NCI-H2171 (cell line): ENCODE data around the gene SORT1.
A peak's percentile ranks its signal among the peaks of the same experiment; 100 is the strongest.
"Not testable (repeated sequence)": the region's sequence is repeated elsewhere in the genome, so short reads cannot be mapped to it uniquely, and the experiment has no call there.

Experiments used
- DNase-seq: peaks from one replicate; lab custom pipeline; 2025; lab: John Stamatoyannopoulos, UW

The SORT1 gene

GRCh38 chr1:109296782-109297181 lies 100.9 kb downstream of the SORT1 start:
- DNase-seq: peak; percentile 87

- peak; percentile 91 for DNase-seq
Measured at GRCh38 chr1:109295712-109296415, 101.9 kb downstream of the SORT1 start.

DNA sequence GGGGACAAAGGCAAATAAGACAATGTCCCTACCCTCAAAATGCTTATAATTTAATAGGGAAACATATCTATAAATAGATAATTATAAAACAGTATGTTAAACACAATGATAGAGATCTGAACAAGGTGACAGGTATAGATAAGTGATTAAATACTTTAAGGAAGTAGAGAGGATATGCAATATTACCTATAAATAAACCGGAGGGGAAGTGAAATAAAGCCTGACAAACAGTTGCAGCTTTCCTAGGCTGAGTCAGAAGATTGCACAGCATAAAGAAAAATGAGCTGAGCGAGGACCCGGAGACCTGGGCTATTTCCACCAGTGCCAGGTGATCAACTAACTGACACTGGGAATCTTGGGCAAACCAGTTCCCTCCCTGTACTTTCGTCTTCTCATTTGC lies 103.2 kb downstream of the SORT1 start:
- no peak for DNase-seq

GRCh38 chr1:109293026-109293425 lies 104.7 kb downstream of the SORT1 start:
- no peak for DNase-seq

- no peak for DNase-seq
Measured at GRCh38 chr1:109292364-109292763, 105.4 kb downstream of the SORT1 start.

DNA sequence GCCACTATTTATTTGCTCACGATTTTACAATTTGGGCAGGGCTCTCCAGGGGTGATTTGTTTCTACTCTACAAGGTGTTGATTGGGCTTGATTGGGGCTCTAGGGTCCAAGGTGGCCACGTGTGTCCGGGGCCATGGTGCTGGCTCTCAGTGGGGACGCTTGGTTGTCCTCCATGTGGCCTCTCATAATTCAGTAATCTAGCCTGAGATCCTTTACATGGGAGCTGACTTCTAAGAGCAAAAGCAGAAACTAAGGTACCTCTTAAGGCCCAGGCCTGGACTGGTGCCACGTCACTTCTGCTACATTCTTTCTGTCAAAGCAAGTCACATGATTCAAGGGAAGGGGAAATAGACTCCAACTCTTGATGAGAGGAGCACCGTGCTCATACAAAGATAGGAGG lies 106.7 kb downstream of the SORT1 start:
- no peak for DNase-seq

GRCh38 chr1:109290137-109290536 lies 107.6 kb downstream of the SORT1 start:
- no peak for DNase-seq

DNA sequence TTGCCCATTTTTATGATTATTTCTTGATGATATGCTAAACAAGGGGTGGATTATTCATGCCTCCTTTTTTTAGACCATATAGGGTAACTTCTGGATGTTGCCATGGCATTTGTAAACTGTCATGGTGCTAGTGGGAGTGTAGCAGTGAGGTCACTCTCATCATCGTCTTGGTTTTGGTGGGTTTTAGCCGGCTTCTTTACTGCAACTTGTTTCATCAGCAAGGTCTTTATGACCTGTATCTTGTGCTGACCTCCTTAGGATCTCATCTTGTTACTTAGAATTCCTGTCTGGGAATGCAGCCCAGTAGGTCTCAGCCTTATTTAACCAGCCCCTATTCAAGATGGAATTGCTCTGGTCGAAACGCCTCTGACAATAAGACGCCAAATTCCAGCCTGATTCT lies 111.0 kb downstream of the SORT1 start:
- DNase-seq: not testable (repeated sequence)

DNA sequence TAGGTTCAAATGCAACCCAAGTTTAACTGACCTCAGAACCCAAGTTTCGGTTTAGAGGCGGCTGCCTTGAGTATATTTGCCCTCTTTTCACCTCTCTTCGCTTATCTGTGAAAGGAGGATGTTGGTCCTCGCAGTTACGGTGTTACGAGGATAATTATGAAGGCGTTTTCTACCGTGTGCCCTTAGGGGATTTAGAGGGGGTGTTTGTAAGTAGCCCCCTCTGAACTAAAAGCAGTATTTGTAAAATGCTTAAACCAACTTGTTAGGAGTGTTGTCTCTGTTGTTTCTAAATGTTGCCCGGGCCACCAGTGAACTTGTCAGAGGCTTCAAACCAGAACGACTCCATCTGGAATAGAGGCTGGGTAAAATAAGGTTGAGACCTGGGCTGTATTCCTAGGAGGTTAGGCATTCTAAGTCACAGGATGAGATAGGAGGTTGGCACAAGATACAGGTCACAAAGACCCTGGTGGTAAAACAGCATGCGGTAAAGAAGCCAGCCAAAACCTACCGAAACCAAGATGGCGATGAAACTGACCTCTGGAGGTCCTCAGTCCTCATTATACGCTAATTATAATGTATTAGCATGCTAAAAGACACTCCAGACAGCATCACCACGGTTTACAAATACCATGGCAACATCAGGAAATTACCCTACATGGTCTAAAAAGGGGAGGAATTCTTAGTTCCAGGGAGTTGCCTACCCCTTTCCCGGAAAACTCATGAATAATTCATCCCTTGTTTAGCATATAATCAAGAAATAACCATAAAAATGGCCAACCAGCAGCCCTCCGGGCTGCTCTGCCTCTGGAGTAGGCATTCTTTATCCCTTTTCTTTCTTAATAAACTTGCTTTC lies 113.7 kb downstream of the SORT1 start:
- no peak for DNase-seq

DNA sequence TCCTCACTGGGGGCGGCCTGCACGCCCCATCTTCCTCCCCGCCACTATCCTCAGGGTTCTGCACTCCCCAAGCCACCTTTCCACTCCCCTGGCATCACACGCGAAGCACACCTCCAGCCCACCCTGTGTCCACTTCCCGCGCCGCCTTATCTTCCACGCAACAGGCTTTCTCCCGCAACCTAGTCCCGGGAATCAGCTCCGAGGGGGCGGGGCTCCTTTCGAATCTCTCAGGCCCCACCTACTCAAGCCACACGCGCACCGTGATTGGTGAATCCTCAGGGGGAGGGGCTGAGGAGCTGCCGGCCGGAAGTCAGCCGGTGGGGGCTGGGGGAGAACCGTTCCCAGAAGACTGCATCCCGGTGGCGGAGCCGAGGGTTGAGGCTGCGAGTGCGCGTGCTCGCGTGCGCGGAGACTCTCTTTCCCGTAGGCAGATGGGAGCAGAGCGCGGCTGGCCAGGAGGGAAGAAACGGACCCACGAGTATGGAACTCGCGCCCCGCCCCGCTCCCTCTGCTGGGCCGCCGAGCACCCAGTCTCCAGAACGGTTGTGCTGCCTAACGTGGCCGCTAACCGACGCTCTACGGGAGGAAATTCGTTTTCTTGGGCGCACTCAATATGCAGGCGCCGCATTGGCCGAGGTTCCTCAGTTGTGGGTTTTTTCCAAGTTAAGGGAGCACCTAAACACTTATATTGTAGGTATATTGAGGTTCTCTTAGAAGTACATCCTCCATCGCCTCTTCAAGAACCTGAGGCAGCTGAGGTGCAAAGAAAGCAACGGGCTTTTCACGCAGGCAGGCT lies 114.6 kb downstream of the SORT1 start, which contains the start of gene PSRC1:
TSS of gene PSRC1 (minus strand) at position 194 of the 796 bp plus-strand sequence.
- DNase-seq: peak; percentile 97

DNA sequence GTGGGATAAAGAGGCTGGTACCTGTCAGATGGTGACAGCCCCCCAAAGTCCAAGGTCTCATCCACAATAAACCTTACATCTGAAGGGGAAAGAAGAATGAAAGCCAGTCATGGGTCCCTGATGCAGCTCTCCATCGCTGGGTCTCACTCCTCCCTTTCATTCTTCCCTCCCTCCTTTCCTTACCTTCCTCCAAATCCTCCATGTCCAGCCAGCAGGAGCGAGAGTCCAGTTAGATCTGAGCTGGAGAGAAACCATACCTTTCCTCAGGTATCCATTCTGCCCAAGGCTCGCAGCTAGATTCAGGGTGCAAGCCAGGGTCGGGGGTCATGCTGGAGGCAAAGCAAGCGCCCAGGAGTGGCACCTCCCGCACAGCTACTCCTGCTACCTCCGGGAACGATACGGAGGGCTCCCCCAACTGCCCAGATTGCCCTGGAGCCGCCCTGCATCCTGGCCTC lies 115.2 kb downstream of the SORT1 start:
- no peak for DNase-seq

GRCh38 chr1:109281680-109282496 lies 115.8 kb downstream of the SORT1 start:
- no peak for DNase-seq

GRCh38 chr1:109280862-109281261 lies 116.9 kb downstream of the SORT1 start:
- no peak for DNase-seq

- no peak for DNase-seq
Measured at GRCh38 chr1:109279615-109280278, 118.0 kb downstream of the SORT1 start.

GRCh38 chr1:109277434-109278204 lies 120.1 kb downstream of the SORT1 start:
- DNase-seq: peak; percentile 21

DNA sequence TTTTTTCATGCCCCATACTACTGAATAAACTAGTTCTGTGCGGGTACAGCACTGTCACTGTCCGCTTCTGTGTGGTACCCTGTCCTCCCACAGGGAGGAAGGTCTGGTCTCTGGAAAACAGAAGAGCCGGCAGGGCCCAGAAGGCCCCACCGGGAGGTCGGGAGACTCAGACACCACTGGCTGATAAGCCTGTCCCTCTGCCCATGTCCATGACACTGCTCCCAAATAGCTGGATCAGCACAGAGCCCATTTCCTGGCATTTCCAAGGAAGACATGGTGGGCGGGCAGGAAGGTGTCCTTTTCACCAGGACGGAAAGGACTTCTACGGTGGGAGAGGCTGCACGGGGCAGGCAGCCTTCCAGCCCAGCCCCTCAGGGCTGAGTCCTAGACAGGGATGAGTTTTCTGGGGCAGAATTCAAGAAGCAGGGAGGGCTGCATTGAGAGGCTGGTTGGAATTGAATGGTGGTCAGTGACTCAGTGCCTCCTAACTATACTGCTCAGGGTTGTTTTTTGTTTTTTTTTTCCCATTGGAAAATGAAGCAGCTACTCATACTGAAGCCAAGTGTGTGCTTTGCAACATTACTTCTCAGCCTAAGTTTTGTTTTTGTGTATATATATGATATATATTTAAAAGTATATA lies 121.9 kb downstream of the SORT1 start:
- DNase-seq: no peak

DNA sequence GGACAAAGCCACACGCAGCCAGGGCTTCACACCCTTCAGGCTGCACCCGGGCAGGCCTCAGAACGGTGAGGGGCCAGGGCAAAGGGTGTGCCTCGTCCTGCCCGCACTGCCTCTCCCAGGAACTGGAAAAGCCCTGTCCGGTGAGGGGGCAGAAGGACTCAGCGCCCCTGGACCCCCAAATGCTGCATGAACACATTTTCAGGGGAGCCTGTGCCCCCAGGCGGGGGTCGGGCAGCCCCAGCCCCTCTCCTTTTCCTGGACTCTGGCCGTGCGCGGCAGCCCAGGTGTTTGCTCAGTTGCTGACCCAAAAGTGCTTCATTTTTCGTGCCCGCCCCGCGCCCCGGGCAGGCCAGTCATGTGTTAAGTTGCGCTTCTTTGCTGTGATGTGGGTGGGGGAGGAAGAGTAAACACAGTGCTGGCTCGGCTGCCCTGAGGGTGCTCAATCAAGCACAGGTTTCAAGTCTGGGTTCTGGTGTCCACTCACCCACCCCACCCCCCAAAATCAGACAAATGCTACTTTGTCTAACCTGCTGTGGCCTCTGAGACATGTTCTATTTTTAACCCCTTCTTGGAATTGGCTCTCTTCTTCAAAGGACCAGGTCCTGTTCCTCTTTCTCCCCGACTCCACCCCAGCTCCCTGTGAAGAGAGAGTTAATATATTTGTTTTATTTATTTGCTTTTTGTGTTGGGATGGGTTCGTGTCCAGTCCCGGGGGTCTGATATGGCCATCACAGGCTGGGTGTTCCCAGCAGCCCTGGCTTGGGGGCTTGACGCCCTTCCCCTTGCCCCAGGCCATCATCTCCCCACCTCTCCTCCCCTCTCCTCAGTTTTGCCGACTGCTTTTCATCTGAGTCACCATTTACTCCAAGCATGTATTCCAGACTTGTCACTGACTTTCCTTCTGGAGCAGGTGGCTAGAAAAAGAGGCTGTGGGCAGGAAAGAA lies 122.9 kb downstream of the SORT1 start:
- no peak for DNase-seq

GRCh38 chr1:109273570-109274288 lies 124.0 kb downstream of the SORT1 start:
- no peak for DNase-seq
